H9 (cell line): ENCODE measurements around the gene RAB30. TPM values are rescaled to one million over a fixed set of nuclear protein-coding genes. Genes with fewer than 3 reads are reported as not detected.

ENCODE experiments used
- DNase-seq: peaks from one replicate; pipeline ENCODE4 v3.0.0-alpha.2; 2017
- H2AFZ ChIP-seq: one replicate; pipeline ENCODE4 v1.6.1; 2013; ENCODE audit warnings: mild to moderate bottlenecking, low read length, control low read depth, moderate library complexity
- H2AK5ac ChIP-seq: 2 replicates; pipeline ENCODE4 v1.6.1; 2013; ENCODE audit warnings: low read length, control low read depth, mixed read lengths; ENCODE audit not compliant: insufficient read length
- H2BK120ac ChIP-seq: one replicate; pipeline ENCODE4 v1.6.1; 2013; ENCODE audit warnings: low read depth, mild to moderate bottlenecking, low read length, control low read depth, inconsistent platforms; ENCODE audit not compliant: poor library complexity, severe bottlenecking
- H2BK12ac ChIP-seq: 2 replicates; pipeline ENCODE4 v1.6.1; 2013; ENCODE audit warnings: low read length, control low read depth, mixed read lengths, low read depth; ENCODE audit not compliant: insufficient read length
- H2BK15ac ChIP-seq: 2 replicates; pipeline ENCODE4 v1.6.1; 2013; ENCODE audit warnings: low read depth, low read length, control low read depth
- H2BK20ac ChIP-seq: one replicate; pipeline ENCODE4 v1.6.1; 2013; ENCODE audit warnings: low read depth, mild to moderate bottlenecking, low read length, control low read depth, inconsistent platforms; ENCODE audit not compliant: poor library complexity, severe bottlenecking
- H2BK5ac ChIP-seq: 2 replicates; pipeline ENCODE4 v1.6.1; 2013; ENCODE audit warnings: low read length, control low read depth, mixed read lengths; ENCODE audit not compliant: insufficient read length
- H3K14ac ChIP-seq: 2 replicates; pipeline ENCODE4 v1.6.1; 2013; ENCODE audit warnings: low read length, control low read depth; ENCODE audit not compliant: insufficient read depth
- H3K18ac ChIP-seq: 2 replicates; pipeline ENCODE4 v1.6.1; 2013; ENCODE audit warnings: low read depth, mild to moderate bottlenecking, mixed read lengths, low read length, control low read depth; ENCODE audit not compliant: insufficient read length
- H3K23ac ChIP-seq: 2 replicates; pipeline ENCODE4 v1.6.1; 2013; ENCODE audit warnings: low read length, control low read depth, mixed read lengths, low read depth; ENCODE audit not compliant: insufficient read length
- H3K23me2 ChIP-seq: 2 replicates; pipeline ENCODE4 v1.6.1; 2013; ENCODE audit warnings: low read depth, mild to moderate bottlenecking, mixed read lengths, low read length, control low read depth; ENCODE audit not compliant: insufficient read length, poor library complexity, severe bottlenecking
- H3K27ac ChIP-seq: 2 replicates; pipeline ENCODE4 v1.5.1; 2013; ENCODE audit warnings: low read length, control low read depth, mixed read lengths, low read depth; ENCODE audit not compliant: insufficient read length
- H3K27me3 ChIP-seq: 2 replicates; pipeline ENCODE4 v1.6.1; 2013; ENCODE audit warnings: low read length, control low read depth, inconsistent platforms; ENCODE audit not compliant: insufficient read depth
- H3K4ac ChIP-seq: 2 replicates; pipeline ENCODE4 v1.6.1; 2013; ENCODE audit warnings: low read depth, mild to moderate bottlenecking, control low read depth, inconsistent platforms, low read length, moderate library complexity
- H3K4me1 ChIP-seq: 2 replicates; pipeline ENCODE4 v1.6.1; 2013; ENCODE audit warnings: low read length, control low read depth, inconsistent platforms; ENCODE audit not compliant: insufficient read depth
- H3K4me2 ChIP-seq: 2 replicates; pipeline ENCODE4 v1.6.1; 2013; ENCODE audit warnings: low read length, control low read depth, mixed read lengths; ENCODE audit not compliant: insufficient read length, insufficient read depth
- H3K56ac ChIP-seq: 2 replicates; pipeline ENCODE4 v1.6.1; 2013; ENCODE audit warnings: low read depth, mild to moderate bottlenecking, mixed read lengths, low read length, control low read depth; ENCODE audit not compliant: insufficient read length
- H3K79me1 ChIP-seq: 2 replicates; pipeline ENCODE4 v1.6.1; 2013; ENCODE audit warnings: low read depth, mild to moderate bottlenecking, moderate library complexity, low read length, control low read depth, inconsistent platforms; ENCODE audit not compliant: insufficient read depth, poor library complexity, severe bottlenecking
- H3K79me2 ChIP-seq: 2 replicates; pipeline ENCODE4 v1.6.1; 2013; ENCODE audit warnings: low read length, control low read depth, inconsistent platforms; ENCODE audit not compliant: insufficient read depth
- H3K9ac ChIP-seq: 2 replicates; pipeline ENCODE4 v1.6.1; 2013; ENCODE audit warnings: low read length, control low read depth, mixed read lengths; ENCODE audit not compliant: insufficient read length; ENCODE audit errors: extremely low read depth
- H3K9me3 ChIP-seq: one replicate; pipeline ENCODE4 v1.6.1; 2013; ENCODE audit warnings: low read depth, low read length, inconsistent platforms; ENCODE audit not compliant: control insufficient read depth
- H3T11ph ChIP-seq: one replicate; pipeline ENCODE4 v1.6.1; 2013; ENCODE audit warnings: mild to moderate bottlenecking, low read length, control low read depth, inconsistent platforms
- H4K20me1 ChIP-seq: one replicate; pipeline ENCODE4 v1.6.1; 2013; ENCODE audit not compliant: control insufficient read depth, insufficient read length, insufficient read depth
- H4K5ac ChIP-seq: 2 replicates; pipeline ENCODE4 v1.6.1; 2013; ENCODE audit warnings: low read depth, mild to moderate bottlenecking, mixed read lengths, low read length, control low read depth; ENCODE audit not compliant: insufficient read length
- H4K8ac ChIP-seq: replicated peaks from 2 replicates; pipeline ENCODE4 v1.6.1; 2013; ENCODE audit warnings: low read length, control low read depth, mixed read lengths, low read depth; ENCODE audit not compliant: insufficient read length
- H4K91ac ChIP-seq: 2 replicates; pipeline ENCODE4 v1.6.1; 2013; ENCODE audit warnings: low read depth, mild to moderate bottlenecking, moderate library complexity, mixed read lengths, low read length, control low read depth; ENCODE audit not compliant: insufficient read length
- H3K27ac Mint-ChIP-seq, 3 experiments: 2 replicates in 2 of 3; 3 replicates in 1 of 3; pipeline ENCODE4 v1.8.0; 2020 to 2021; ENCODE audit warnings: mixed read lengths in 3 of 3, mild to moderate bottlenecking in 1 of 3, moderate library complexity in 1 of 3
- H3K27me3 Mint-ChIP-seq: 2 replicates; pipeline ENCODE4 v1.8.0; 2021; ENCODE audit warnings: low read depth, mild to moderate bottlenecking, moderate library complexity, mixed read lengths
- H3K36me3 Mint-ChIP-seq, 3 experiments: 2 replicates in 2 of 3; 3 replicates in 1 of 3; pipeline ENCODE4 v1.8.0; 2020 to 2021; ENCODE audit warnings: low read depth in 3 of 3, mixed read lengths in 3 of 3; ENCODE audit not compliant: insufficient read depth in 1 of 3
- H3K4me1 Mint-ChIP-seq, 2 experiments: 2 replicates each; pipeline ENCODE4 v1.8.0; 2020; ENCODE audit warnings: mixed read lengths in 2 of 2
- H3K4me3 Mint-ChIP-seq, 2 experiments: 2 replicates in 1 of 2; 3 replicates in 1 of 2; pipeline ENCODE4 v1.8.0; 2020 to 2021; ENCODE audit warnings: mild to moderate bottlenecking in 2 of 2, mixed read lengths in 2 of 2, moderate library complexity in 1 of 2
- H3K9me3 Mint-ChIP-seq, 2 experiments: 2 replicates in 1 of 2; 3 replicates in 1 of 2; pipeline ENCODE4 v1.8.0; 2020; ENCODE audit warnings: mild to moderate bottlenecking in 2 of 2, mixed read lengths in 2 of 2, moderate library complexity in 1 of 2
- CTCF ChIP-seq: fragments of 200-600 bp; sonication (generic); conservative IDR thresholded peaks from 3 replicates; pipeline ENCODE4 v1.8.0; 2021; ENCODE audit warnings: antibody characterized with exemption, mild to moderate bottlenecking
- WGBS: extraction: QIAGEN DNeasy Blood & Tissue Kit; methylation state at CpG from one replicate; pipeline ENCODE4 v1.1.7; 2013; ENCODE audit warnings: missing lambda C conversion rate, low lambda C conversion rate, mixed read lengths; ENCODE audit not compliant: insufficient read length; ENCODE audit errors: extremely low coverage; 5-methylcytosine and 5-hydroxymethylcytosine counted together
- total RNA-seq: library from RNA; stranded (reverse); gene quantifications from 2 replicates; pipeline ENCODE4 v1.2.1, GENCODE V29; 2021

The RAB30 gene
- total RNA-seq, 1 experiment from 2014 or later: 4.8 TPM

GRCh38 chr11:82937554-82937953 lies 134.1 kb downstream of the RAB30 start:
- Histone ChIP-seq H3K9me3 (no peaks in the 10 kb centered on the region), H3K18ac (no peak overlapping the region), H3K9ac (no peak overlapping the region), H3K4me1 (no peaks in the 10 kb centered on the region), H3K27me3 (no peaks in the 10 kb centered on the region), H4K8ac (no peak overlapping the region), H3K4me2 (no peak overlapping the region), H3T11ph (no peak overlapping the region), H2AK5ac (no peak overlapping the region), H3K56ac (no peak overlapping the region), H4K5ac (no peak overlapping the region), H3K79me1 (no peaks in the 10 kb centered on the region), H3K23me2 (no peaks in the 10 kb centered on the region), H2BK5ac (no peak overlapping the region), H4K91ac (no peak overlapping the region), H4K20me1 (no peaks in the 10 kb centered on the region), H2AFZ (no peak overlapping the region), H3K4ac (no peak overlapping the region), H3K79me2 (no peaks in the 10 kb centered on the region), H2BK12ac (no peak overlapping the region), H2BK120ac (no peak overlapping the region), H3K27ac (no peak overlapping the region), H2BK20ac (no peak overlapping the region), H3K23ac (no peak overlapping the region), H2BK15ac (no peak overlapping the region), H3K14ac (no peak overlapping the region)
- H3K36me3 Mint-ChIP-seq: peaks cover 0 to 22% (median 20%) of the 10 kb centered on the region in 3 experiments; a peak in 6 of 7 replicates
- no peak overlapping the region for H3K27ac Mint-ChIP-seq
- no peak overlapping the region for H3K4me3 Mint-ChIP-seq
- TF ChIP-seq CTCF: no peak
- DNase-seq: no peak
- no peaks in the 10 kb centered on the region for H3K4me1 Mint-ChIP-seq
- no CpG with 5 or more reads among the region's 2 CpGs for WGBS
- no peaks in the 10 kb centered on the region for H3K9me3 Mint-ChIP-seq
- H3K27me3 Mint-ChIP-seq: no peaks in the 10 kb centered on the region
